ENCODE data around the gene FYTTD1.

Gene FYTTD1

DNA sequence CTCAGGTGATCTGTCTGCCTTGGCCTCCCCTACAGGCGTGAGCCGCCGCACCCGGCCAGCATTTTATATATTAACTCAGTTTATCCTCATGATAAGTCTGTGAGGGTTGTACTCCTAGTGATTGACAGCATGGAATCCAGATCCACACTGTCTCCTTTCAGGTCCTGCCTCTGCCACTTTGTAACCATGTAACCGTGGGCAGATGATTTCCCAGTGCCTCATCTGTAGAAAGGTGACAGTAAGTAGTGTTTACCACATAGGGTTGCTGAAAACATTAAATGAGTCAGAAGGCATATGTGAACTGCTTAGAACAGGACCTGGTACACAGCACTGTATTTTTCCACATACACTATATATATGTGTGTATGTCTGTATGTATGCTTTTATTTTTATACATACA, 2.4 kb downstream of the FYTTD1 start:
- Mint-ChIP-seq H3K4me3 (peak overlapping the region; percentile 77), H3K9me3 (no peaks in the 10 kb centered on the region), H3K36me3 (ENCODE audit: low read depth) (peaks cover 11% of the 10 kb centered on the region), H3K27me3 (ENCODE audit: low read depth, poor library complexity) (no peaks in the 10 kb centered on the region), H3K4me1 (peaks cover 23% of the 10 kb centered on the region), H3K27ac (no peak overlapping the region)
- DNase-seq, result no peak
- TF ChIP-seq, protein P1, sequence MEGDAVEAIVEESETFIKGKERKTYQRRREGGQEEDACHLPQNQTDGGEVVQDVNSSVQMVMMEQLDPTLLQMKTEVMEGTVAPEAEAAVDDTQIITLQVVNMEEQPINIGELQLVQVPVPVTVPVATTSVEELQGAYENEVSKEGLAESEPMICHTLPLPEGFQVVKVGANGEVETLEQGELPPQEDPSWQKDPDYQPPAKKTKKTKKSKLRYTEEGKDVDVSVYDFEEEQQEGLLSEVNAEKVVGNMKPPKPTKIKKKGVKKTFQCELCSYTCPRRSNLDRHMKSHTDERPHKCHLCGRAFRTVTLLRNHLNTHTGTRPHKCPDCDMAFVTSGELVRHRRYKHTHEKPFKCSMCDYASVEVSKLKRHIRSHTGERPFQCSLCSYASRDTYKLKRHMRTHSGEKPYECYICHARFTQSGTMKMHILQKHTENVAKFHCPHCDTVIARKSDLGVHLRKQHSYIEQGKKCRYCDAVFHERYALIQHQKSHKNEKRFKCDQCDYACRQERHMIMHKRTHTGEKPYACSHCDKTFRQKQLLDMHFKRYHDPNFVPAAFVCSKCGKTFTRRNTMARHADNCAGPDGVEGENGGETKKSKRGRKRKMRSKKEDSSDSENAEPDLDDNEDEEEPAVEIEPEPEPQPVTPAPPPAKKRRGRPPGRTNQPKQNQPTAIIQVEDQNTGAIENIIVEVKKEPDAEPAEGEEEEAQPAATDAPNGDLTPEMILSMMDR (IDR thresholded peaks at IDR 0.05), result no peak

GRCh38 chr3:197753263-197753662, 3.6 kb downstream of the FYTTD1 start:
- DNase-seq, result no peak
- TF ChIP-seq, protein P1 (IDR thresholded peaks at IDR 0.05), result no peak
- H3K27ac Mint-ChIP-seq, result no peak overlapping the region
- H3K27me3 Mint-ChIP-seq (ENCODE audit: low read depth, poor library complexity), result no peaks in the 10 kb centered on the region
- peaks cover 23% of the 10 kb centered on the region for H3K4me1 Mint-ChIP-seq
- no peaks in the 10 kb centered on the region for H3K9me3 Mint-ChIP-seq
- H3K4me3 Mint-ChIP-seq, result no peak overlapping the region
- H3K36me3 Mint-ChIP-seq (ENCODE audit: low read depth), result peaks cover 15% of the 10 kb centered on the region

DNA sequence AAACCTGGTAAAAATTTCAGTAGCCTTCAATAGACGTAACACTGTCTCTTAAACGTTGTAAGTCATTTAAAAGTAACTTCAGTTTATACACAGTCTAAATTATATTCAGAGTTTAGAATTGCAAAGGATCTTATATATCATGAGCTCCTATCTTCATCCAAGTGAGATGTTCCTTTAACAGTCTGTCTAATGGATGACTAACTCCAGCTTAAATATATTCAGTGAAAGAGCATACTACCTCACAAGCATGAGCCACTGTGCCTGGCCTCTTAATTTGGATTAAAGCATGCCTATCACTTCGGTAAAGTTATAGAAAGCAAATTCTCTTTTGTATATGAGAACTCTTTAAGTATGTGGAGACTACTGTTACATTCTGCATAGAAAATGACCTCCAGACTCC, 7.0 kb downstream of the FYTTD1 start:
- TF ChIP-seq, protein P1 (IDR thresholded peaks at IDR 0.05), result no peak
- H3K4me3 Mint-ChIP-seq, result no peak overlapping the region
- peaks cover 4% of the 10 kb centered on the region for H3K4me1 Mint-ChIP-seq
- no peak overlapping the region for H3K27ac Mint-ChIP-seq
- no peak for DNase-seq
- peaks cover 15% of the 10 kb centered on the region for H3K36me3 Mint-ChIP-seq (ENCODE audit: low read depth)
- no peaks in the 10 kb centered on the region for H3K27me3 Mint-ChIP-seq (ENCODE audit: low read depth, poor library complexity)
- H3K9me3 Mint-ChIP-seq, result no peaks in the 10 kb centered on the region

GRCh38 chr3:197758512-197758911, 8.8 kb downstream of the FYTTD1 start:
- H3K27me3 Mint-ChIP-seq (ENCODE audit: low read depth, poor library complexity), result no peaks in the 10 kb centered on the region
- H3K27ac Mint-ChIP-seq, result no peak overlapping the region
- DNase-seq, result no peak
- H3K36me3 Mint-ChIP-seq (ENCODE audit: low read depth), result peaks cover 23% of the 10 kb centered on the region
- TF ChIP-seq, protein P1 (IDR thresholded peaks at IDR 0.05), result no peak
- no peak overlapping the region for H3K4me3 Mint-ChIP-seq
- H3K4me1 Mint-ChIP-seq, result no peaks in the 10 kb centered on the region
- H3K9me3 Mint-ChIP-seq, result no peaks in the 10 kb centered on the region

DNA sequence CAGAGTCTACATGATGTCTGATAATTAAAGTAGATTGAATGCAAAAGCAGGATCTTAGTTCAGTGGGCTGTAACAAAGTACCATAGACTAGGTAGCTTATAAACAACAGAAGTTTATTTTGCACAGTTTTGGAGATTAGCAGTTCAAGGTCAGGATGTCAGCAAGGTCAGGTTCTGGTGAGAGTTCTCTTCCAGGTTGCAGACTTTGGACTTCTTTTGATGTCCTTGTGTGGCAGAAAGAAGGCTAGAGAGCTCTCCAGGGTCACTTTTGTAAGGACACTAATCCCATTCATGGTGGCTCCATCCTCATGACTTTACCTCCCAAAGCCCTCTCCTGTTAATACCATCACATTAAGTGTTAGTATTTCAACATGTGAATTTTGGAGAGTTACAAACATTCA, 12.1 kb downstream of the FYTTD1 start:
- DNase-seq, result no peak
- Mint-ChIP-seq H3K36me3 (ENCODE audit: low read depth) (peaks cover 42% of the 10 kb centered on the region), H3K4me1 (no peaks in the 10 kb centered on the region), H3K27ac (no peak overlapping the region), H3K4me3 (no peak overlapping the region), H3K27me3 (ENCODE audit: low read depth, poor library complexity) (no peaks in the 10 kb centered on the region), H3K9me3 (no peaks in the 10 kb centered on the region)
- TF ChIP-seq, protein P1 (IDR thresholded peaks at IDR 0.05), result no peak

GRCh38 chr3:197775317-197775716, 25.6 kb downstream of the FYTTD1 start:
- H3K4me1 Mint-ChIP-seq, result no peaks in the 10 kb centered on the region
- no peak overlapping the region for H3K4me3 Mint-ChIP-seq
- peaks cover 3% of the 10 kb centered on the region for H3K9me3 Mint-ChIP-seq
- no peak for DNase-seq
- peaks cover 3% of the 10 kb centered on the region for H3K27me3 Mint-ChIP-seq (ENCODE audit: low read depth, poor library complexity)
- peaks cover 86% of the 10 kb centered on the region for H3K36me3 Mint-ChIP-seq (ENCODE audit: low read depth)
- TF ChIP-seq, protein P1 (IDR thresholded peaks at IDR 0.05), result no peak
- H3K27ac Mint-ChIP-seq, result no peak overlapping the region
